Muscle of arm (tissue), 12 donors: Measurements from ENCODE around the gene RBM4B. TPM values are rescaled to one million over a fixed set of nuclear protein-coding genes. Genes with fewer than 3 reads are reported as not detected.

Source experiments
- DNase-seq: peaks from one replicate; pipeline ENCODE4 v3.0.0-alpha.2; 2013
- polyA plus RNA-seq, 12 donors: library from polyadenylated mRNA; unstranded; fragments of 120-200 nt; gene quantifications; one replicate each; pipeline ENCODE4 v1.2.1, GENCODE V29; 2013; ENCODE audit not compliant: insufficient read length in 12 of 12

RBM4B gene
- polyA plus RNA-seq, 12 donors = 29.2 to 54.5 (median 34.5) TPM; not detected in 1

GRCh38 chr11:66616379-66617154 is 61.1 kb downstream of the RBM4B start, which contains the start of gene RBM14:
Gene RBM14, plus strand, starts transcription at chr11:66616630. Its CDS starts 91 bp downstream, at chr11:66616721.
- DNase-seq = peak; percentile 99

Other genes starting within 250 kb of the RBM4B start
- 10 to 100 TPM in 11 of 12 donors, not detected in 1; 42.2 to 62.4 (median 46.3) TPM for gene MRPL11, start 239.0 kb downstream of the RBM4B start, polyA plus RNA-seq
- 1 to 10 TPM in 11 of 12 donors, not detected in 1; 4.2 to 10.0 (median 5.2) TPM for gene PELI3, start 211.0 kb downstream of the RBM4B start, polyA plus RNA-seq
- 10 to 100 TPM in 11 of 12 donors, not detected in 1; 15.5 to 45.8 (median 21.7) TPM for gene DPP3, start 197.5 kb downstream of the RBM4B start, polyA plus RNA-seq
- gene BBS1, start 167.3 kb downstream of the RBM4B start, polyA plus RNA-seq = 10 to 100 TPM in 11 of 12 donors, not detected in 1; 15.8 to 34.2 (median 20.8) TPM
- gene ZDHHC24, start 131.8 kb downstream of the RBM4B start, polyA plus RNA-seq = 1 to 10 TPM in 11 of 12 donors, not detected in 1; 2.9 to 8.1 (median 4.9) TPM
- gene ACTN3, start 131.0 kb downstream of the RBM4B start, polyA plus RNA-seq = 100 to 1,000 TPM in 5 of 12 donors, 10 to 100 TPM in 6, not detected in 1; 26.5 to 263 (median 61.4) TPM
- gene CTSF, start 109.3 kb downstream of the RBM4B start, polyA plus RNA-seq = 10 to 100 TPM in 11 of 12 donors, not detected in 1; 23.6 to 41.0 (median 29.6) TPM
- under 1 TPM in 9 of 12 donors, not detected in 3; 0.08 to 0.27 (median 0.12) TPM for gene CCDC87, start 84.8 kb downstream of the RBM4B start, polyA plus RNA-seq
- gene CCS, start 84.7 kb downstream of the RBM4B start, polyA plus RNA-seq = 10 to 100 TPM in 11 of 12 donors, not detected in 1; 23.2 to 49.3 (median 29.5) TPM
- gene RBM14, start 61.3 kb downstream of the RBM4B start, polyA plus RNA-seq = 10 to 100 TPM in 11 of 12 donors, not detected in 1; 32.3 to 55.3 (median 37.4) TPM
- gene RBM4, start 39.2 kb downstream of the RBM4B start, polyA plus RNA-seq = 100 to 1,000 TPM in 11 of 12 donors, not detected in 1; 107 to 161 (median 147) TPM
- 10 to 100 TPM in 10 of 12 donors, 1 to 10 TPM in 1, not detected in 1; 8.5 to 33.9 (median 14.9) TPM for gene SPTBN2, start 51.3 kb upstream of the RBM4B start, polyA plus RNA-seq
- 10 to 100 TPM in 11 of 12 donors, not detected in 1; 11.2 to 29.3 (median 12.6) TPM for gene RCE1, start 165.6 kb upstream of the RBM4B start, polyA plus RNA-seq
- 10 to 100 TPM in 11 of 12 donors, not detected in 1; 13.1 to 30.6 (median 15.4) TPM for gene LRFN4, start 179.2 kb upstream of the RBM4B start, polyA plus RNA-seq